ENCODE results near the gene KHDC4. TPM values are rescaled to one million over a fixed set of nuclear protein-coding genes. Genes with fewer than 3 reads are reported as not detected.
A peak's percentile ranks its signal among the peaks of the same experiment; 100 is the strongest.

KHDC4 gene
- polyA plus RNA-seq, 1 donor from 2014 or later = 97.1 TPM

GRCh38 chr1:155871390-155871789 lies 62.8 kb downstream of the KHDC4 start:
- H3K9me2 ChIP-seq (ENCODE audit: insufficient read depth, low read length) = no peaks in the 10 kb centered on the region
- no peak overlapping the region for H3K27ac ChIP-seq (ENCODE audit: low read length)
- H3K27me3 ChIP-seq (ENCODE audit: insufficient read depth, low read depth, low read length) = no peaks in the 10 kb centered on the region
- H3K9ac ChIP-seq (ENCODE audit: low read length) = no peak overlapping the region
- no peaks in the 10 kb centered on the region for H3F3A ChIP-seq (ENCODE audit: insufficient read depth, low read length, poor library complexity, severe bottlenecking)
- no peak for TF ChIP-seq REST (IDR thresholded peaks at IDR 0.05; ENCODE audit: borderline replicate concordance)
- TF ChIP-seq MXI1 (conservative IDR thresholded peaks at IDR 0.05; ENCODE audit: poor library complexity, severe bottlenecking) = no peak
- TF ChIP-seq TAF1 (IDR thresholded peaks at IDR 0.05; ENCODE audit: low read depth) = no peak
- TF ChIP-seq RAD21 (conservative IDR thresholded peaks at IDR 0.05) = no peak
- TF ChIP-seq EZH2 (IDR thresholded peaks at IDR 0.05; ENCODE audit: borderline replicate concordance, insufficient read depth, low read length, poor library complexity, severe bottlenecking) = no peak
- TF ChIP-seq CTCF (IDR thresholded peaks at IDR 0.05; ENCODE audit: poor library complexity, severe bottlenecking) = no peak
- no peak for TF ChIP-seq EP300 (conservative IDR thresholded peaks at IDR 0.05; ENCODE audit: poor library complexity, severe bottlenecking)
- TF ChIP-seq SMC3 (conservative IDR thresholded peaks at IDR 0.05; ENCODE audit: poor library complexity) = no peak
- no peak for TF ChIP-seq POLR2AphosphoS5 (IDR thresholded peaks at IDR 0.05)
- H3K4me2 ChIP-seq (ENCODE audit: low read length) = no peak overlapping the region
- peaks cover 8% of the 10 kb centered on the region for H3K36me3 ChIP-seq (ENCODE audit: insufficient read depth, low read length)
- no peaks in the 10 kb centered on the region for H3K9me3 ChIP-seq (ENCODE audit: low read length)
- H3K4me3 ChIP-seq (ENCODE audit: low read length) = peak overlapping the region; percentile 31
- peaks cover 91% of the 10 kb centered on the region for H3K79me2 ChIP-seq (replicated peaks; ENCODE audit: insufficient read depth, low read length)
- H2AFZ ChIP-seq (ENCODE audit: low read depth, low read length) = no peak overlapping the region
- peaks cover 57% of the 10 kb centered on the region for H4K20me1 ChIP-seq (ENCODE audit: insufficient read depth)

- peaks cover 8% of the 10 kb centered on the region for H3K36me3 ChIP-seq (ENCODE audit: insufficient read depth, low read length)
- H3K9me3 ChIP-seq (ENCODE audit: low read length) = no peaks in the 10 kb centered on the region
- H3K27me3 ChIP-seq (ENCODE audit: insufficient read depth, low read depth, low read length) = no peaks in the 10 kb centered on the region
- no peak for TF ChIP-seq TAF1 (IDR thresholded peaks at IDR 0.05; ENCODE audit: low read depth)
- no peak for TF ChIP-seq REST (IDR thresholded peaks at IDR 0.05; ENCODE audit: borderline replicate concordance)
- no peak for TF ChIP-seq MXI1 (conservative IDR thresholded peaks at IDR 0.05; ENCODE audit: poor library complexity, severe bottlenecking)
- TF ChIP-seq SMC3 (conservative IDR thresholded peaks at IDR 0.05; ENCODE audit: poor library complexity) = no peak
- no peak for TF ChIP-seq EP300 (conservative IDR thresholded peaks at IDR 0.05; ENCODE audit: poor library complexity, severe bottlenecking)
- TF ChIP-seq RAD21 (conservative IDR thresholded peaks at IDR 0.05) = no peak
- no peak for TF ChIP-seq POLR2AphosphoS5 (IDR thresholded peaks at IDR 0.05)
- no peak for TF ChIP-seq CTCF (IDR thresholded peaks at IDR 0.05; ENCODE audit: poor library complexity, severe bottlenecking)
- no peak for TF ChIP-seq EZH2 (IDR thresholded peaks at IDR 0.05; ENCODE audit: borderline replicate concordance, insufficient read depth, low read length, poor library complexity, severe bottlenecking)
- no peak overlapping the region for H2AFZ ChIP-seq (ENCODE audit: low read depth, low read length)
- H4K20me1 ChIP-seq (ENCODE audit: insufficient read depth) = peaks cover 43% of the 10 kb centered on the region
- peaks cover 96% of the 10 kb centered on the region for H3K79me2 ChIP-seq (replicated peaks; ENCODE audit: insufficient read depth, low read length)
- H3K27ac ChIP-seq (ENCODE audit: low read length) = no peak overlapping the region
- H3K9ac ChIP-seq (ENCODE audit: low read length) = no peak overlapping the region
- no peaks in the 10 kb centered on the region for H3F3A ChIP-seq (ENCODE audit: insufficient read depth, low read length, poor library complexity, severe bottlenecking)
- peak overlapping the region; percentile 48 for H3K4me3 ChIP-seq (ENCODE audit: low read length)
- H3K4me2 ChIP-seq (ENCODE audit: low read length) = no peak overlapping the region
- H3K9me2 ChIP-seq (ENCODE audit: insufficient read depth, low read length) = no peaks in the 10 kb centered on the region
These were observed 66.4 kb downstream of the KHDC4 start for GRCh38 chr1:155867766-155868165.

Measured in neural cell (in vitro differentiated cells).